OCI-LY7 (cell line): Measurements from ENCODE around the gene RANBP9. TPM values are rescaled to one million over a fixed set of nuclear protein-coding genes. Genes with fewer than 3 reads are reported as not detected.

ENCODE experiments used
- BruUV-seq: library from RNA; stranded (reverse); fragments of 400-500 nt; replicated peaks from 2 replicates; lab custom pipeline; 2021; lab: Mats Ljungman, UMichigan
- CTCF ChIA-PET: fragments of 300-600 bp; sonication (Branson Sonifier 250); formaldehyde crosslinking; loops from one replicate; lab custom pipeline; 2022; ENCODE audit warnings: antibody characterized with exemption; ENCODE audit not compliant: unreplicated experiment; lab: Charles Lee
- POLR2A ChIA-PET: fragments of 300-600 bp; sonication (Branson Sonifier 250); formaldehyde crosslinking; loops from one replicate; lab custom pipeline; 2022; ENCODE audit warnings: antibody characterized with exemption; lab: Charles Lee
- DNase-seq: peaks from one replicate; pipeline ENCODE4 v3.0.0-alpha.2; 2015; ENCODE audit warnings: low spot score
- H2AFZ ChIP-seq: fragments of 200-600 bp; sonication (generic), shearing (Covaris generic); 2 replicates; pipeline ENCODE4 v1.6.1; 2014; ENCODE audit warnings: mild to moderate bottlenecking, antibody characterized with exemption, low read length, moderate library complexity
- H3K27ac ChIP-seq: fragments of 200-600 bp; sonication (generic); 2 replicates; pipeline ENCODE4 v1.5.1; 2014; ENCODE audit warnings: mixed run types, low read depth, mild to moderate bottlenecking, moderate library complexity, low read length, inconsistent platforms; ENCODE audit not compliant: poor library complexity, severe bottlenecking
- H3K36me3 ChIP-seq: fragments of 200-600 bp; sonication (generic); 2 replicates; pipeline ENCODE4 v1.6.1; 2014; ENCODE audit warnings: mild to moderate bottlenecking, antibody characterized with exemption, low read length, moderate library complexity, mixed read lengths; ENCODE audit not compliant: insufficient read depth
- H3K4me1 ChIP-seq: fragments of 200-600 bp; sonication (generic); 2 replicates; pipeline ENCODE4 v1.5.1; 2014; ENCODE audit warnings: mild to moderate bottlenecking, low read length; ENCODE audit not compliant: insufficient read depth, poor library complexity, severe bottlenecking
- H3K4me2 ChIP-seq: fragments of 200-600 bp; sonication (generic); 2 replicates; pipeline ENCODE4 v1.6.1; 2014; ENCODE audit warnings: mild to moderate bottlenecking, low read length
- H3K4me3 ChIP-seq: fragments of 200-600 bp; sonication (generic); 2 replicates; pipeline ENCODE4 v1.5.1; 2014; ENCODE audit warnings: mild to moderate bottlenecking, low read depth, low read length; ENCODE audit not compliant: poor library complexity, severe bottlenecking
- H3K79me2 ChIP-seq: fragments of 200-600 bp; sonication (generic); 2 replicates; pipeline ENCODE4 v1.6.1; 2016; ENCODE audit warnings: low read depth, mild to moderate bottlenecking, low read length, moderate library complexity, mixed read lengths; ENCODE audit not compliant: insufficient read depth
- H3K9me2 ChIP-seq: fragments of 200-600 bp; sonication (generic); 2 replicates; pipeline ENCODE4 v1.6.1; 2016; ENCODE audit warnings: mild to moderate bottlenecking, low read length, mixed read lengths; ENCODE audit not compliant: insufficient read depth
- H3K9me3 ChIP-seq: fragments of 200-600 bp; sonication (generic); 2 replicates; pipeline ENCODE4 v1.6.1; 2014; ENCODE audit warnings: mild to moderate bottlenecking, mixed run types, low read length, mixed read lengths
- H4K20me1 ChIP-seq: fragments of 200-600 bp; sonication (generic); 2 replicates; pipeline ENCODE4 v1.6.1; 2014; ENCODE audit warnings: mild to moderate bottlenecking, antibody characterized with exemption, low read length, moderate library complexity, mixed read lengths; ENCODE audit not compliant: insufficient read depth
- CTCF ChIP-seq: fragments of 200-600 bp; sonication (generic); conservative IDR thresholded peaks from 2 replicates; pipeline ENCODE4 v1.5.1; 2014; ENCODE audit warnings: mild to moderate bottlenecking, antibody characterized with exemption, low read length, moderate library complexity, mixed read lengths
- EZH2phosphoT487 ChIP-seq: fragments of 200-600 bp; sonication (generic); IDR thresholded peaks from 2 replicates; pipeline ENCODE4 v1.6.1; 2018; ENCODE audit warnings: low read depth, borderline replicate concordance, mild to moderate bottlenecking, mixed run types, antibody characterized with exemption, low read length, moderate library complexity, mixed read lengths
- intact Hi-C: fragments of 100-400 bp; cut with micrococcal nuclease; formaldehyde crosslinking; loops from one replicate; pipeline ENCODE4 v1.10.0; 2022; ENCODE audit not compliant: unreplicated experiment
- total RNA-seq, 2 experiments: library from RNA; depleted of rRNA in 1 of 2; stranded (reverse); fragments of >200 nt in 1 of 2; shearing (Covaris generic) in 1 of 2; gene quantifications; 2 replicates each; pipeline ENCODE4 v1.2.3, GENCODE V29; 2014 to 2022

The RANBP9 gene
- total RNA-seq, 2 experiments from 2014 or later: 20.5 to 35.0 TPM

GRCh38 chr6:13579911-13580310 lies 131.7 kb downstream of the RANBP9 start:
- CTCF ChIA-PET: no interaction called here
- H3K9me2 ChIP-seq: no peaks in the 10 kb centered on the region
- no peaks in the 10 kb centered on the region for H4K20me1 ChIP-seq
- peaks cover 14% of the 10 kb centered on the region for H3K36me3 ChIP-seq
- H2AFZ ChIP-seq: no peak overlapping the region
- no peak overlapping the region for H3K27ac ChIP-seq
- H3K4me3 ChIP-seq: no peak overlapping the region
- H3K4me1 ChIP-seq: peaks cover 10% of the 10 kb centered on the region
- intact Hi-C loops: loop anchor here (5.0 kb wide), 1 partner anchor 223 kb away; no protein-coding TSS in a partner anchor
- POLR2A ChIA-PET: interaction anchor here (0.9 kb wide), 2 partner anchors 30 to 35 kb away, joined by 3 read pairs; no protein-coding TSS in a partner anchor
- peaks cover 18% of the 10 kb centered on the region for H3K9me3 ChIP-seq
- no peak overlapping the region for H3K4me2 ChIP-seq
- H3K79me2 ChIP-seq: peaks cover 16% of the 10 kb centered on the region; the same call in 1 of the 2 replicates
- BruUV-seq: no TSS peak
- no peak for DNase-seq
- TF ChIP-seq EZH2phosphoT487: no peak
- TF ChIP-seq CTCF: no peak

- Histone ChIP-seq H3K36me3 (peaks cover 14% of the 10 kb centered on the region), H3K27ac (no peak overlapping the region), H3K79me2 (peaks cover 16% of the 10 kb centered on the region; the same call in 1 of the 2 replicates), H3K9me2 (no peaks in the 10 kb centered on the region), H3K4me3 (no peak overlapping the region), H2AFZ (no peak overlapping the region), H3K9me3 (peaks cover 18% of the 10 kb centered on the region), H4K20me1 (no peaks in the 10 kb centered on the region), H3K4me1 (peaks cover 19% of the 10 kb centered on the region), H3K4me2 (no peak overlapping the region)
- DNase-seq: no peak
- intact Hi-C loops: loop anchor here (5.0 kb wide), 1 partner anchor 221 kb away; no protein-coding TSS in a partner anchor
- ChIA-PET CTCF (no interaction called here), POLR2A (no interaction called here)
- TF ChIP-seq EZH2phosphoT487 (no peak), CTCF (no peak)
- BruUV-seq: no TSS peak
Measured at GRCh38 chr6:13577926-13578325, 133.7 kb downstream of the RANBP9 start.

GRCh38 chr6:13576017-13576416 lies 135.6 kb downstream of the RANBP9 start:
- Histone ChIP-seq H3K4me1 (peaks cover 23% of the 10 kb centered on the region), H3K27ac (no peak overlapping the region), H3K4me2 (peak overlapping the region; percentile 96), H4K20me1 (no peaks in the 10 kb centered on the region), H3K4me3 (peak overlapping the region; percentile 76), H3K9me3 (peaks cover 18% of the 10 kb centered on the region), H3K36me3 (peaks cover 11% of the 10 kb centered on the region), H3K79me2 (peaks cover 16% of the 10 kb centered on the region; the same call in 1 of the 2 replicates), H3K9me2 (no peaks in the 10 kb centered on the region), H2AFZ (no peak overlapping the region)
- no peak for TF ChIP-seq CTCF
- ChIA-PET POLR2A (interaction anchor here (2.5 to 2.8 kb wide), 2 partner anchors 18 to 39 kb away, joined by 6 to 26 read pairs; partner anchors contain the start of gene NOL7), CTCF (no interaction called here)
- no TSS peak for BruUV-seq
- intact Hi-C loops: loop anchor here (5.0 kb wide), 1 partner anchor 219 kb away; no protein-coding TSS in a partner anchor
- DNase-seq: no peak
